ENCODE results near the gene APH1A. TPM values are rescaled to one million over a fixed set of nuclear protein-coding genes. Genes with fewer than 3 reads are reported as not detected.
"Not testable (repeated sequence)": the region's sequence is repeated elsewhere in the genome, so short reads cannot be mapped to it uniquely, and the experiment has no call there.

The APH1A gene
- total RNA-seq, 4 donors from 2014 or later = 40.3 to 68.9 (median 49.5) TPM

DNA sequence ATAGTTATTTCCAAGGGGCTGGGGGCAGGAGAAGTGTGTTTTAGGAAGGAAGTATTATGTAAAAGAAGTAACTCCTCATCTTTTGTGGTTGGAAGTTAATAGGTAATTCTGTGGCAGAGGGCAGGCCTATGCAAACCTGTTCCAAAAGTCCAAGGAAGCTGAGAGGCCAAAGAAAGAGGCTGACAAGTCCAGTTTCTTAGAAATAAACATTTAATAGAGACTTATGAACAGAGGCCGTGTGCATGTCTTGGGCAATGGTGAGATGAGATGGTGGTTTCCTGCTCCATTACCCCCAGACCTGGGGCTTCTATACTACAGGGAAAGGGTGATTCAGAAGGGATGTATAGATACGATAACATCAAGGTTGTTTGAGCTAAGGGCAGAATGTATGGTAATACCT, 18.9 kb downstream of the APH1A start:
- Histone ChIP-seq H3K36me3 (no peaks in the 10 kb centered on the region), H3K9me3 (no peaks in the 10 kb centered on the region), H3K27me3 (no peaks in the 10 kb centered on the region), H3K4me3 (no peak overlapping the region), H3K4me1 (no peaks in the 10 kb centered on the region), H3K27ac (no peak overlapping the region)
- WGBS, 2 donors (ENCODE audit: low coverage in 1 of 2) = 73 to 83% methylated on average over 2 of the region's 2 CpGs
- ATAC-seq = no peak
- TF ChIP-seq POLR2A (IDR thresholded peaks at IDR 0.05) = no peak
- no peak for TF ChIP-seq EP300 (IDR thresholded peaks at IDR 0.05)
- no peak for TF ChIP-seq POLR2AphosphoS5 (IDR thresholded peaks at IDR 0.05)
- TF ChIP-seq, protein P1, sequence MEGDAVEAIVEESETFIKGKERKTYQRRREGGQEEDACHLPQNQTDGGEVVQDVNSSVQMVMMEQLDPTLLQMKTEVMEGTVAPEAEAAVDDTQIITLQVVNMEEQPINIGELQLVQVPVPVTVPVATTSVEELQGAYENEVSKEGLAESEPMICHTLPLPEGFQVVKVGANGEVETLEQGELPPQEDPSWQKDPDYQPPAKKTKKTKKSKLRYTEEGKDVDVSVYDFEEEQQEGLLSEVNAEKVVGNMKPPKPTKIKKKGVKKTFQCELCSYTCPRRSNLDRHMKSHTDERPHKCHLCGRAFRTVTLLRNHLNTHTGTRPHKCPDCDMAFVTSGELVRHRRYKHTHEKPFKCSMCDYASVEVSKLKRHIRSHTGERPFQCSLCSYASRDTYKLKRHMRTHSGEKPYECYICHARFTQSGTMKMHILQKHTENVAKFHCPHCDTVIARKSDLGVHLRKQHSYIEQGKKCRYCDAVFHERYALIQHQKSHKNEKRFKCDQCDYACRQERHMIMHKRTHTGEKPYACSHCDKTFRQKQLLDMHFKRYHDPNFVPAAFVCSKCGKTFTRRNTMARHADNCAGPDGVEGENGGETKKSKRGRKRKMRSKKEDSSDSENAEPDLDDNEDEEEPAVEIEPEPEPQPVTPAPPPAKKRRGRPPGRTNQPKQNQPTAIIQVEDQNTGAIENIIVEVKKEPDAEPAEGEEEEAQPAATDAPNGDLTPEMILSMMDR (IDR thresholded peaks at IDR 0.05) = no peak

DNA sequence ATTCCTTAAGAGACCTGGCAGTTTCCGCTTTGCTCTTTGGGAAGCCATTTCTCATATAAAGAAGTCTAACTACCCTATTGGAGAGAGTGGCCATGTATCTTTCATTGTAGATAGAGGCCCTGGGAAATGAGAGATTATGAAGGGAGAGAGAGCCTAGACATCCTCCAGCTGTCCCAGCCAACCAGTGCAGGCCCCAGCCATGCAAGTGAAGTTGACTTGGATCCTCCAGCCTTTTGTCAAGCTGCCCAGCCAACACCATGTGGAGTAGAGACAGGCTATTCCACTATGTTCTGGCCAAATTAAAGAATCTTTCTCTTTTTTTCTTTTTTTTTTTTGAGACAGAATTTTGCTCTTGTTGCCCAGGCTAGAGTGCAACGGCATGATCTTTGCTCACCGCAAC, 25.8 kb downstream of the APH1A start:
- ATAC-seq = no peak
- Histone ChIP-seq H3K4me1 (no peaks in the 10 kb centered on the region), H3K4me3 (no peak overlapping the region), H3K36me3 (no peaks in the 10 kb centered on the region), H3K27ac (no peak overlapping the region), H3K9me3 (no peaks in the 10 kb centered on the region), H3K27me3 (no peaks in the 10 kb centered on the region)
- TF ChIP-seq, protein P1 (IDR thresholded peaks at IDR 0.05) = no peak
- TF ChIP-seq POLR2A (IDR thresholded peaks at IDR 0.05) (no peak), EP300 (IDR thresholded peaks at IDR 0.05) (no peak), POLR2AphosphoS5 (IDR thresholded peaks at IDR 0.05) (no peak)
- 53 to 66% methylated on average over 3 of the region's 3 CpGs for WGBS, 2 donors (ENCODE audit: low coverage in 1 of 2)

GRCh38 chr1:150237746-150238145, 31.1 kb downstream of the APH1A start:
- H3K9me3 ChIP-seq = no peaks in the 10 kb centered on the region
- 92% methylated on average over 18 of the region's 21 CpGs; no CpG with 5 or more reads in 1 of the 2 donors for WGBS, 2 donors (ENCODE audit: low coverage in 1 of 2)
- no peaks in the 10 kb centered on the region for H3K27me3 ChIP-seq
- no peak overlapping the region for H3K27ac ChIP-seq
- no peak for ATAC-seq
- no peak overlapping the region for H3K4me3 ChIP-seq
- no peak for TF ChIP-seq POLR2A (IDR thresholded peaks at IDR 0.05)
- TF ChIP-seq, protein P1 (IDR thresholded peaks at IDR 0.05) = no peak
- TF ChIP-seq EP300 (IDR thresholded peaks at IDR 0.05) = no peak
- no peak for TF ChIP-seq POLR2AphosphoS5 (IDR thresholded peaks at IDR 0.05)
- no peaks in the 10 kb centered on the region for H3K36me3 ChIP-seq
- H3K4me1 ChIP-seq = peaks cover 0 to 19% (median 0%) of the 10 kb centered on the region in 3 donors

GRCh38 chr1:150237176-150237575, 31.6 kb downstream of the APH1A start:
- not testable (repeated sequence) for H3K4me3 ChIP-seq, H3K9me3 ChIP-seq, H3K27me3 ChIP-seq, H3K36me3 ChIP-seq, ATAC-seq, H3K27ac ChIP-seq
- 90 to 92% methylated on average over 2 to 12 of the region's 13 CpGs for WGBS, 2 donors (ENCODE audit: low coverage in 1 of 2)
- peaks cover 0 to 20% (median 0%) of the 10 kb centered on the region in 3 donors for H3K4me1 ChIP-seq

DNA sequence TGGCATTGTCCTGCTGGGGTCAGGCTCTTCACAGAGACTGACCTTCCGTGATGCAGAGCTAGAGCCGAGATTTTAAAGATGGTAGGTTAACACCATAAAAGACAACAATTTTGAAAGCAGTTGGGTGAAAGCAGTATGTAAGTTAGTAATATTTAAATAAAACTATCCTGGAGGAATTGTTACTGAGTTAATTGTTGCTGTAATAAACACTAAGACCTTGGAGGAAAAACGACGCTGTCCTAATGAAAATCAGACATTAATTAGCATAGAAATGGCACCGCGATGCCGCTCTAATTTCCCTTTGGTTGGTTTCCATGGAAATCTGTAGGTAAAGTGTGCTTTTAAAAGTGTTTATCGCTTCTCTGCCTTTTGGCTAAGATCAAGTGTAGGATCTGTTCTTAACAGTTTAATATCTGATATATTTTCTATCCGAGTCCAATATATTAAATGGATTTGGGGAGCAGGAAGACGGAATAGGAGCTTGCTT, 32.2 kb downstream of the APH1A start:
- peaks cover 0 to 20% (median 0%) of the 10 kb centered on the region in 3 donors for H3K4me1 ChIP-seq

More for the DNA sequence above, 32.2 kb downstream of the APH1A start:
- Histone ChIP-seq H3K9me3 (no peaks in the 10 kb centered on the region), H3K36me3 (no peaks in the 10 kb centered on the region), H3K27ac (peak overlapping the region in 3 of 4 donors; percentile 49 to 100 (median 99)), H3K27me3 (no peaks in the 10 kb centered on the region), H3K4me3 (peak overlapping the region; percentile 66 to 96)
- TF ChIP-seq, protein P1 (IDR thresholded peaks at IDR 0.05) = no peak
- TF ChIP-seq POLR2A (IDR thresholded peaks at IDR 0.05) (no peak), EP300 (IDR thresholded peaks at IDR 0.05) (no peak), POLR2AphosphoS5 (IDR thresholded peaks at IDR 0.05) (no peak)
- 24 to 26% methylated on average over 10 of the region's 10 CpGs for WGBS, 2 donors (ENCODE audit: low coverage in 1 of 2)
- ATAC-seq = no peak
